Mesendoderm (in vitro differentiated cells): ENCODE results near the gene TIAM1.
A peak's percentile ranks its signal among the peaks of the same experiment; 100 is the strongest.

Source experiments
- DNase-seq: peaks from one replicate; pipeline ENCODE4 v3.0.0; 2013
- H2AK5ac ChIP-seq: 2 replicates; pipeline ENCODE4 v1.6.1; 2013; ENCODE audit warnings: low read length, inconsistent platforms
- H2BK120ac ChIP-seq: 2 replicates; pipeline ENCODE4 v1.6.1; 2013; ENCODE audit warnings: low read depth, mild to moderate bottlenecking, low read length, moderate library complexity, mixed read lengths
- H2BK15ac ChIP-seq: replicated peaks from 2 replicates; pipeline ENCODE4 v1.6.1; 2013; ENCODE audit warnings: low read depth, mild to moderate bottlenecking, moderate library complexity
- H2BK5ac ChIP-seq: 2 replicates; pipeline ENCODE4 v1.6.1; 2013; ENCODE audit warnings: low read length, inconsistent platforms
- H3K18ac ChIP-seq: 2 replicates; pipeline ENCODE4 v1.6.1; 2013; ENCODE audit warnings: mild to moderate bottlenecking, low read length, mixed read lengths
- H3K23ac ChIP-seq: one replicate; pipeline ENCODE4 v1.6.1; 2013; ENCODE audit warnings: low read length
- H3K27ac ChIP-seq: 2 replicates; pipeline ENCODE4 v1.5.1; 2013; ENCODE audit warnings: low read depth, mild to moderate bottlenecking, inconsistent platforms, low read length, moderate library complexity
- H3K27me3 ChIP-seq: 2 replicates; pipeline ENCODE4 v1.6.1; 2013; ENCODE audit warnings: low read length, control low read depth, mild to moderate bottlenecking, inconsistent platforms; ENCODE audit not compliant: insufficient read depth, poor library complexity
- H3K36me3 ChIP-seq: 2 replicates; pipeline ENCODE4 v1.6.1; 2013; ENCODE audit warnings: low read length, inconsistent platforms; ENCODE audit not compliant: control insufficient read depth, insufficient read depth
- H3K4ac ChIP-seq: one replicate; pipeline ENCODE4 v1.6.1; 2013; ENCODE audit warnings: low read depth, mild to moderate bottlenecking, low read length, moderate library complexity
- H3K4me1 ChIP-seq: 2 replicates; pipeline ENCODE4 v1.6.1; 2013; ENCODE audit warnings: low read depth, low read length, inconsistent platforms; ENCODE audit not compliant: control insufficient read depth
- H3K4me2 ChIP-seq: 2 replicates; pipeline ENCODE4 v1.6.1; 2013; ENCODE audit warnings: low read length
- H3K4me3 ChIP-seq: 2 replicates; pipeline ENCODE4 v1.5.1; 2013; ENCODE audit warnings: mild to moderate bottlenecking, low read length
- H3K56ac ChIP-seq: one replicate; pipeline ENCODE4 v1.6.1; 2013; ENCODE audit warnings: low read length
- H3K79me1 ChIP-seq: 2 replicates; pipeline ENCODE4 v1.6.1; 2013; ENCODE audit warnings: low read length, inconsistent platforms
- H3K79me2 ChIP-seq: 2 replicates; pipeline ENCODE4 v1.6.1; 2013; ENCODE audit warnings: mild to moderate bottlenecking, low read length; ENCODE audit not compliant: control insufficient read depth, insufficient read depth
- H3K9ac ChIP-seq: 2 replicates; pipeline ENCODE4 v1.6.1; 2013; ENCODE audit warnings: low read length, inconsistent platforms
- H4K5ac ChIP-seq: one replicate; pipeline ENCODE4 v1.6.1; 2013; ENCODE audit warnings: low read length
- H4K8ac ChIP-seq: one replicate; pipeline ENCODE4 v1.6.1; 2013; ENCODE audit warnings: low read depth, mild to moderate bottlenecking, control low read depth, low read length, moderate library complexity
- WGBS: extraction: QIAGEN DNeasy Blood & Tissue Kit; methylation state at CpG from one replicate; pipeline ENCODE4 v1.1.7; 2013; ENCODE audit warnings: low lambda C conversion rate, missing lambda C conversion rate; ENCODE audit not compliant: insufficient coverage; ENCODE audit errors: extremely low coverage; 5-methylcytosine and 5-hydroxymethylcytosine counted together

Gene TIAM1

DNA sequence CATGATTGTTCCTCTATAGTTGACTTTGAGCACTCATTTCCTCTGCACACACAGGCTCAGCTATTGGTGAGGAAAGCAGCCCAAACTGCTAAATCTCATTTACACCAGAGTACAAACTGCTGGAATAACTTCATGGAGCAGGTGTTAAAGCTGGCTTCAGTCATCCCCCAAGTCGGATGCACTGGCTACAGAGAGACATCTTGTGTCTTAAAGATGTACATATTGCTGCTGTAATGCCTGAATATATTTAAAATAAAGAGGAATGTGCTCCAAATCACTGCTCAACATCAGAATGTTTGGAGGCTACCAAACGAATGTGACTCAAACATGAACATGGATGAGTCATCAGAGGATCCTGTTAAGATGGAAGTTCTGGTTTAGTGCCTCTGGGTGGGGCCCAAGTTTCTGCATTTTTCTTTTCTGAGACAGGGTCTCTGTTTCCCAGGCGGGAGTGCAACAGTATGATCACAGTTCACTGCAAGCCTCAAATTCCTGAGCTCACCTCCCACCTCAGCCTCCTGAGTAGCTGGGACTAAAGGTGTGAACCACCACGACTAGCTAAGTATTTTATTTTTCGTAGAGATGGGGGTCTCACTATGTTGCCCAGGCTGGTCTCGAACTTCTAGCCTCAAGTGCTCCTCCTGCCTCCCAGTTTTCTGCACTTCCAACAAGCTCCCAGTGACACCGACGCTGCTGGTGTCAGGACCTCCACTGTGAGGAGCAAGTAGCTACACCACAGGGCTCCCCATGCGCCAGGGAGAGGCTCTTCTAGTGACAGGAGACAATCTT is 226.7 kb downstream of the TIAM1 start:
- no peak overlapping the region for H2BK120ac ChIP-seq
- no peaks in the 10 kb centered on the region for H3K79me1 ChIP-seq
- H3K4me1 ChIP-seq = no peaks in the 10 kb centered on the region
- H3K79me2 ChIP-seq = no peaks in the 10 kb centered on the region
- H4K5ac ChIP-seq = no peak overlapping the region
- H3K9ac ChIP-seq = no peak overlapping the region
- no peak overlapping the region for H3K27ac ChIP-seq
- no peak overlapping the region for H3K18ac ChIP-seq
- H2BK5ac ChIP-seq = no peak overlapping the region
- H3K23ac ChIP-seq = no peak overlapping the region
- H3K4ac ChIP-seq = no peak overlapping the region
- H3K4me2 ChIP-seq = no peak overlapping the region
- no peak overlapping the region for H3K4me3 ChIP-seq
- H4K8ac ChIP-seq = no peak overlapping the region
- DNase-seq = peak; percentile 78
- H3K56ac ChIP-seq = no peak overlapping the region
- no CpG with 5 or more reads among the region's 9 CpGs for WGBS
- H2AK5ac ChIP-seq = no peak overlapping the region
- H3K27me3 ChIP-seq = no peaks in the 10 kb centered on the region
- H3K36me3 ChIP-seq = no peaks in the 10 kb centered on the region
- no peak overlapping the region for H2BK15ac ChIP-seq

GRCh38 chr21:31115249-31115648 is 228.8 kb downstream of the TIAM1 start:
- Histone ChIP-seq H3K4me1 (no peaks in the 10 kb centered on the region), H4K5ac (no peak overlapping the region), H3K27ac (no peak overlapping the region), H3K27me3 (no peaks in the 10 kb centered on the region), H3K4me2 (no peak overlapping the region), H3K36me3 (no peaks in the 10 kb centered on the region), H3K4ac (no peak overlapping the region), H2BK5ac (no peak overlapping the region), H3K79me2 (no peaks in the 10 kb centered on the region), H3K9ac (no peak overlapping the region), H3K4me3 (no peak overlapping the region), H3K18ac (no peak overlapping the region), H2BK120ac (no peak overlapping the region), H4K8ac (no peak overlapping the region), H3K23ac (no peak overlapping the region), H3K79me1 (no peaks in the 10 kb centered on the region), H2AK5ac (no peak overlapping the region), H3K56ac (no peak overlapping the region), H2BK15ac (no peak overlapping the region)
- DNase-seq = no peak
- no CpG with 5 or more reads among the region's 9 CpGs for WGBS

GRCh38 chr21:31111093-31111492 is 233.0 kb downstream of the TIAM1 start:
- no peaks in the 10 kb centered on the region for H3K27me3 ChIP-seq
- H4K5ac ChIP-seq = no peak overlapping the region
- H4K8ac ChIP-seq = no peak overlapping the region
- no peak overlapping the region for H2AK5ac ChIP-seq
- DNase-seq = no peak
- H3K18ac ChIP-seq = no peak overlapping the region
- H3K27ac ChIP-seq = no peak overlapping the region
- H3K79me1 ChIP-seq = no peaks in the 10 kb centered on the region
- H3K79me2 ChIP-seq = no peaks in the 10 kb centered on the region
- no peak overlapping the region for H3K4ac ChIP-seq
- no peaks in the 10 kb centered on the region for H3K36me3 ChIP-seq
- H2BK120ac ChIP-seq = no peak overlapping the region
- no peak overlapping the region for H3K4me2 ChIP-seq
- no peak overlapping the region for H2BK15ac ChIP-seq
- no peaks in the 10 kb centered on the region for H3K4me1 ChIP-seq
- no peak overlapping the region for H3K56ac ChIP-seq
- H2BK5ac ChIP-seq = no peak overlapping the region
- H3K23ac ChIP-seq = no peak overlapping the region
- WGBS = no CpG with 5 or more reads among the region's 6 CpGs
- H3K9ac ChIP-seq = no peak overlapping the region
- no peak overlapping the region for H3K4me3 ChIP-seq

DNA sequence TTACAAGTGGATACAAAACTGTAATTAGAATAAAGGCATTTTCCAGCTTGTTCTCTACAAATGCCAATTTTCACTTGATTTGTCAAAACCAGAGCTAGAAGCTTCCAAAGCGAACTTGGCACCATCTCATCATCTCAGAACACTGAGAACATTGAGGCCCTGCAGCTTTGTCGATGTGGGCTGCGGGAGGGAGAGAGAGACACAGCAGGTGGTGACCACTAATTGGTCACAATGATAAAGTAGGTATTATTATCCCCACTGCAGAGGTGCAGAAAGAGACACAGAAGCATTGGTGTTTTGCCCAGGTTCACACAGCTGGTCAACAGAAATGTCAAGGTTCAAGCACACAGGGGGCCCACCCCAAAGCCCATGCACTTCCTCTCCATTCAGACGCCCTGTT is 233.6 kb downstream of the TIAM1 start:
- WGBS = no CpG with 5 or more reads among the region's 4 CpGs

GRCh38 chr21:31107871-31108270 is 236.2 kb downstream of the TIAM1 start:
- Histone ChIP-seq H3K4ac (no peak overlapping the region), H4K5ac (no peak overlapping the region), H2AK5ac (no peak overlapping the region), H3K36me3 (no peaks in the 10 kb centered on the region), H3K4me2 (no peak overlapping the region), H3K9ac (no peak overlapping the region), H2BK120ac (no peak overlapping the region), H3K18ac (no peak overlapping the region), H3K4me3 (no peak overlapping the region), H3K27me3 (no peaks in the 10 kb centered on the region), H3K4me1 (no peaks in the 10 kb centered on the region), H3K79me2 (no peaks in the 10 kb centered on the region), H4K8ac (no peak overlapping the region), H3K79me1 (no peaks in the 10 kb centered on the region), H3K23ac (no peak overlapping the region), H3K27ac (no peak overlapping the region), H3K56ac (no peak overlapping the region), H2BK15ac (no peak overlapping the region), H2BK5ac (no peak overlapping the region)
- no CpG with 5 or more reads among the region's 1 CpG for WGBS
- no peak for DNase-seq

More for the DNA sequence above, 233.6 kb downstream of the TIAM1 start:
- H2BK5ac ChIP-seq = no peak overlapping the region
- H3K18ac ChIP-seq = no peak overlapping the region
- H3K23ac ChIP-seq = no peak overlapping the region
- no peak overlapping the region for H3K4me2 ChIP-seq
- H3K27ac ChIP-seq = no peak overlapping the region
- no peaks in the 10 kb centered on the region for H3K79me1 ChIP-seq
- no peak overlapping the region for H3K4ac ChIP-seq
- H3K9ac ChIP-seq = no peak overlapping the region
- H2BK15ac ChIP-seq = no peak overlapping the region
- no peaks in the 10 kb centered on the region for H3K36me3 ChIP-seq
- H4K8ac ChIP-seq = no peak overlapping the region
- H3K56ac ChIP-seq = no peak overlapping the region
- no peak overlapping the region for H2AK5ac ChIP-seq
- H2BK120ac ChIP-seq = no peak overlapping the region
- H3K79me2 ChIP-seq = no peaks in the 10 kb centered on the region
- H3K4me3 ChIP-seq = no peak overlapping the region
- no peak for DNase-seq
- H3K4me1 ChIP-seq = no peaks in the 10 kb centered on the region
- no peaks in the 10 kb centered on the region for H3K27me3 ChIP-seq
- H4K5ac ChIP-seq = no peak overlapping the region
